Endothelial cell of umbilical vein (primary cell): Measurements from ENCODE around the gene FOXA1. TPM values are rescaled to one million over a fixed set of nuclear protein-coding genes. Genes with fewer than 3 reads are reported as not detected.

Source experiments
- BruUV-seq: library from RNA; stranded (reverse); fragments of 400-500 nt; replicated peaks from 2 replicates; lab custom pipeline; 2021; lab: Mats Ljungman, UMichigan
- CTCF ChIA-PET: fragments of 300-600, 350-600 bp; sonication (Branson Sonifier 250); formaldehyde crosslinking; loops from one replicate; lab custom pipeline; 2021; ENCODE audit warnings: antibody characterized with exemption, inconsistent platforms; lab: Charles Lee
- POLR2A ChIA-PET: fragments of 300-600, 350-600 bp; sonication (Branson Sonifier 250); formaldehyde crosslinking; loops from one replicate; lab custom pipeline; 2021; ENCODE audit warnings: antibody characterized with exemption, inconsistent platforms; lab: Charles Lee
- DNase-seq: peaks from one replicate; pipeline ENCODE4 v3.0.0-alpha.2; 2011; ENCODE audit warnings: low read depth, low spot score
- FAIRE-seq: peaks from 2 replicates; lab custom pipeline; 2011; peaks lifted over from hg19 to GRCh38; lab: Jason Lieb, UNC
- H2AFZ ChIP-seq: 2 replicates; pipeline ENCODE4 v1.6.0; 2012; ENCODE audit warnings: low read depth, low read length, control low read depth, inconsistent platforms
- H3K27ac ChIP-seq: 2 replicates; pipeline ENCODE4 v1.5.1; 2011; ENCODE audit warnings: low read depth, mild to moderate bottlenecking, control low read depth, low read length, moderate library complexity; ENCODE audit not compliant: insufficient read depth
- H3K27me3 ChIP-seq, 2 experiments: 2 replicates each; pipeline versions ENCODE4 v1.6.0 to v1.6.1; 2011; ENCODE audit warnings: low read length in 2 of 2, mixed read lengths in 1 of 2; ENCODE audit not compliant: control insufficient read depth in 2 of 2, insufficient read depth in 2 of 2
- H3K36me3 ChIP-seq, 2 experiments: 2 replicates in 1 of 2; 3 replicates in 1 of 2; pipeline ENCODE4 v1.5.1; 2011; ENCODE audit warnings: low read length in 2 of 2, mild to moderate bottlenecking in 1 of 2, moderate library complexity in 1 of 2; ENCODE audit not compliant: control insufficient read depth in 2 of 2, insufficient read depth in 2 of 2; ENCODE audit errors: extremely low read depth in 1 of 2
- H3K4me1 ChIP-seq: 3 replicates; pipeline ENCODE4 v1.5.1; 2011; ENCODE audit warnings: mild to moderate bottlenecking, low read length; ENCODE audit not compliant: control insufficient read depth, insufficient read depth; ENCODE audit errors: extremely low read depth
- H3K4me2 ChIP-seq: 2 replicates; pipeline ENCODE4 v1.6.1; 2011; ENCODE audit warnings: low read length, control low read depth, mixed read lengths; ENCODE audit not compliant: insufficient read depth
- H3K4me3 ChIP-seq, 3 experiments: fragments of 200-600 bp in 1 of 3; sonication (generic), shearing (Covaris generic) in 1 of 3; replicated peaks in 1 of 3; 2 replicates each; pipeline ENCODE4 v1.5.1; 2011 to 2016; ENCODE audit warnings: control low read depth in 3 of 3, low read length in 3 of 3, mild to moderate bottlenecking in 2 of 3, inconsistent platforms in 1 of 3, low read depth in 1 of 3, moderate library complexity in 1 of 3; ENCODE audit not compliant: insufficient read depth in 1 of 3
- H3K79me2 ChIP-seq: 2 replicates; pipeline ENCODE4 v1.6.0; 2012; ENCODE audit warnings: low read length, inconsistent platforms; ENCODE audit not compliant: control insufficient read depth, insufficient read depth
- H3K9ac ChIP-seq: replicated peaks from 2 replicates; pipeline ENCODE3; 2011; ENCODE audit warnings: low read length, control low read depth; ENCODE audit not compliant: insufficient read depth; ENCODE audit errors: extremely low read depth
- H3K9me1 ChIP-seq: replicated peaks from 3 replicates; pipeline ENCODE4 v1.6.0; 2011; ENCODE audit warnings: mild to moderate bottlenecking, low read length; ENCODE audit not compliant: control insufficient read depth, insufficient read depth; ENCODE audit errors: extremely low read depth
- H3K9me3 ChIP-seq: replicated peaks from 2 replicates; pipeline ENCODE4 v1.5.1; 2012; ENCODE audit warnings: low read length, inconsistent platforms; ENCODE audit not compliant: control insufficient read depth, insufficient read depth
- H4K20me1 ChIP-seq: replicated peaks from 2 replicates; pipeline ENCODE3; 2011; ENCODE audit warnings: mild to moderate bottlenecking, low read length; ENCODE audit not compliant: control insufficient read depth, insufficient read depth; ENCODE audit errors: extremely low read depth
- EZH2 ChIP-seq: IDR thresholded peaks from 2 replicates; pipeline ENCODE4 v1.6.1; 2012; ENCODE audit warnings: borderline replicate concordance, low read depth, mild to moderate bottlenecking, moderate library complexity, low read length, inconsistent platforms; ENCODE audit not compliant: severe bottlenecking
- FOS ChIP-seq: IDR thresholded peaks from 2 replicates; pipeline ENCODE4 v1.6.1; 2011; ENCODE audit warnings: mild to moderate bottlenecking, low read length, moderate library complexity, borderline replicate concordance; ENCODE audit not compliant: insufficient read depth
- MAX ChIP-seq: IDR thresholded peaks from 2 replicates; pipeline ENCODE4 v1.6.1; 2011; ENCODE audit not compliant: insufficient read depth, insufficient read length
- POLR2A ChIP-seq: IDR thresholded peaks from 2 replicates; pipeline ENCODE4 v1.6.1; 2012; ENCODE audit warnings: low read depth, mild to moderate bottlenecking, control low read depth, low read length
- POLR2AphosphoS5 ChIP-seq: IDR thresholded peaks from 2 replicates; pipeline ENCODE4 v1.6.1; 2012; ENCODE audit warnings: low read depth, mild to moderate bottlenecking, control low read depth, low read length, moderate library complexity; ENCODE audit not compliant: insufficient read depth
- dilution Hi-C: fragments of 300-500 bp; cut with MboI; formaldehyde crosslinking; loops from one replicate; pipeline ENCODE4 v1.15.0; 2019; ENCODE audit warnings: low sequenced_read_pairs; ENCODE audit not compliant: extremely low pct_ligation_motif_present
- intact Hi-C: fragments of 100-400 bp; cut with micrococcal nuclease; formaldehyde crosslinking; loops from one replicate; pipeline ENCODE4 v1.10.0; 2022
- polyA plus RNA-seq, 4 experiments: library from polyadenylated mRNA; depleted of rRNA in 3 of 4; stranded (reverse) in 3 of 4; unstranded in 1 of 4; fragments of >200 nt; gene quantifications; 2 replicates each; pipeline versions ENCODE4 v1.2.1 to v1.2.3, GENCODE V29; 2011 to 2012; ENCODE audit warnings: missing spikeins in 1 of 4
- total RNA-seq: library from RNA; stranded (reverse); gene quantifications from 2 replicates; pipeline ENCODE4 v1.2.3, GENCODE V29; 2021
- TF ChIP-seq, protein P1 (sequence below), 2 donors: IDR thresholded peaks; 1 replicate in 1 of 2; 2 replicates in 1 of 2; pipeline ENCODE4 v1.5.1; 2011; ENCODE audit warnings: low read length in 2 of 2, mild to moderate bottlenecking in 2 of 2, moderate library complexity in 2 of 2, control low read depth in 1 of 2, inconsistent platforms in 1 of 2, low read depth in 1 of 2; ENCODE audit not compliant: insufficient read depth in 1 of 2; ENCODE audit errors: extremely low read depth in 1 of 2

Gene FOXA1
- total and polyA plus RNA-seq, 2 donors (not counting 3 experiments of a cell fraction or from before 2014, with no cell fraction given), result 0.06 TPM; not detected in 1

DNA sequence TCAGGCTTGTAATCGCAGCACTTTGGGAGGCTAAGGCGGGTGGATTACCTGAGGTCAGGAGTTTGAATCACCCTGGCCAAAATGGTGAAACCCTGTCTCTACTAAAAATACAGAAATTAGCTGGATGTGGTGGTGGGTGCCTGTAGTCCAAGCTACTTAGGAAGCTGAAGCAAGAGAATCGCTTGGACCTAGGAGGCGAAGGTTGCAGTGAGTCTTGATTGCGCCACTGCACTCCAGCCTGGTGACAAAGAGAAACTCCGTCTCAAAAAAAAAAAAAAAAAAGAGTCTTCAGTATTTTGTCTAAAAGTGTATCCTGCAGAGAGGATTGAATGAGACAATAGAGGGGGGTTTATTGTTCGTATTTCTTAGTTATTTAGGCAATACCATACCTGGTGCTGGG, 25.3 kb downstream of the FOXA1 start:
- H3K4me1 ChIP-seq, result peaks cover 15% of the 10 kb centered on the region
- dilution Hi-C loops (no loop called here), intact Hi-C loops (no loop called here)
- TF ChIP-seq MAX (no peak), EZH2 (no peak), FOS (no peak), POLR2A (no peak), POLR2AphosphoS5 (no peak)
- H3K36me3 ChIP-seq, result no peaks in the 10 kb centered on the region
- H3K79me2 ChIP-seq, result no peaks in the 10 kb centered on the region
- H3K9me3 ChIP-seq, result no peaks in the 10 kb centered on the region
- H3K9me1 ChIP-seq, result no peaks in the 10 kb centered on the region
- H3K27me3 ChIP-seq, result no peaks in the 10 kb centered on the region
- DNase-seq (no peak), FAIRE-seq (no peak)
- CTCF ChIA-PET, result no interaction called here
- no TSS peak for BruUV-seq
- H3K4me2 ChIP-seq, result no peak overlapping the region
- H2AFZ ChIP-seq, result no peak overlapping the region
- POLR2A ChIA-PET, result no interaction called here
- no peak overlapping the region for H3K9ac ChIP-seq
- H3K4me3 ChIP-seq, result no peak overlapping the region
- no peaks in the 10 kb centered on the region for H4K20me1 ChIP-seq
- no peak overlapping the region for H3K27ac ChIP-seq

DNA sequence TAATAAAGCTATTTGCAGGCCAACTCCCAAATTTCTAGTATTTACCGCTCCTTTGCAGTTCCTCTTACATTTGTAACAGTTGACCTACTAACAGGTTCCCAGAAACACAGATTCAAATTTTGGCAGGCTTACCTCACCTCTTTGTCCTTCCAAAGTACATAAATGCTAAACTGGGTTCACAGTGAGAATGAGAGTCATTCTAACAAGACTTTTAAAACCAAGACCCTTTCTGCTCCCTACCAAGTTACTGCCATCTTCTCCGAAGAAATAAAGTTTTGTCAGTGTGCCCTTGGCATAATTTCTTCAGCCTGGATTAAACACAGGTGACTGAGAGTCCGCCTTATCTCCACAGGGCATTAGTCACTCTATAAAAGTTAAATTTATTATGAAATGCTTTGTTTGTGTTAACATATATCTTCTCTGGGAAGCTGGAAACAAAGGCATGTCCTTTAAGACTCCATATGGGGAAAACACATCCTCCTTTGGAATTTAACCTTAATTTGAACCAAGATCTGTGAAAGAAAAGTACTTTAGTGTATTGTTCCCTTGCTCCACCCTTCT, 28.2 kb downstream of the FOXA1 start:
- intact Hi-C loops (no loop called here), dilution Hi-C loops (no loop called here)
- no peak overlapping the region for H3K9ac ChIP-seq
- H3K4me2 ChIP-seq, result peak overlapping the region; percentile 31
- H3K27me3 ChIP-seq, result no peaks in the 10 kb centered on the region
- no peak for TF ChIP-seq POLR2A
- TF ChIP-seq POLR2AphosphoS5, result peak; percentile 18
- TF ChIP-seq, protein P1, sequence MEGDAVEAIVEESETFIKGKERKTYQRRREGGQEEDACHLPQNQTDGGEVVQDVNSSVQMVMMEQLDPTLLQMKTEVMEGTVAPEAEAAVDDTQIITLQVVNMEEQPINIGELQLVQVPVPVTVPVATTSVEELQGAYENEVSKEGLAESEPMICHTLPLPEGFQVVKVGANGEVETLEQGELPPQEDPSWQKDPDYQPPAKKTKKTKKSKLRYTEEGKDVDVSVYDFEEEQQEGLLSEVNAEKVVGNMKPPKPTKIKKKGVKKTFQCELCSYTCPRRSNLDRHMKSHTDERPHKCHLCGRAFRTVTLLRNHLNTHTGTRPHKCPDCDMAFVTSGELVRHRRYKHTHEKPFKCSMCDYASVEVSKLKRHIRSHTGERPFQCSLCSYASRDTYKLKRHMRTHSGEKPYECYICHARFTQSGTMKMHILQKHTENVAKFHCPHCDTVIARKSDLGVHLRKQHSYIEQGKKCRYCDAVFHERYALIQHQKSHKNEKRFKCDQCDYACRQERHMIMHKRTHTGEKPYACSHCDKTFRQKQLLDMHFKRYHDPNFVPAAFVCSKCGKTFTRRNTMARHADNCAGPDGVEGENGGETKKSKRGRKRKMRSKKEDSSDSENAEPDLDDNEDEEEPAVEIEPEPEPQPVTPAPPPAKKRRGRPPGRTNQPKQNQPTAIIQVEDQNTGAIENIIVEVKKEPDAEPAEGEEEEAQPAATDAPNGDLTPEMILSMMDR (IDR thresholded peaks at IDR 0.05; ENCODE audit: extremely low read depth in 1 of 2, insufficient read depth in 1 of 2, low read depth in 1 of 2, low read length in 2 of 2), result no peak
- no peak overlapping the region for H3K4me3 ChIP-seq
- H4K20me1 ChIP-seq, result no peaks in the 10 kb centered on the region
- H3K9me3 ChIP-seq, result no peaks in the 10 kb centered on the region
- DNase-seq, result peak; percentile 80
- ChIA-PET POLR2A (no interaction called here), CTCF (interaction anchor here (0.7 to 1.0 kb wide), 2 partner anchors 20 to 28 kb away, joined by 3 read pairs; partner anchors contain the start of gene FOXA1)
- H3K36me3 ChIP-seq, result no peaks in the 10 kb centered on the region
- peaks cover 19% of the 10 kb centered on the region for H3K4me1 ChIP-seq
- no peaks in the 10 kb centered on the region for H3K79me2 ChIP-seq
- H3K27ac ChIP-seq, result no peak overlapping the region
- no peaks in the 10 kb centered on the region for H3K9me1 ChIP-seq
- FAIRE-seq, result no peak
- BruUV-seq, result no TSS peak
- H2AFZ ChIP-seq, result no peak overlapping the region
